Measurements from ENCODE around the gene DHPS.

Gene DHPS

GRCh38 chr19:12675399-12675798 is 6.3 kb downstream of the DHPS start:
- H3K4me3 ChIP-seq (ENCODE audit: low read depth, low read length): no peak overlapping the region
- H3K9me3 ChIP-seq (ENCODE audit: control insufficient read depth, insufficient read depth, low read depth, low read length): no peaks in the 10 kb centered on the region
- H3K36me3 ChIP-seq (ENCODE audit: control insufficient read depth, insufficient read depth, low read length): peaks cover 69% of the 10 kb centered on the region
- H3K27me3 ChIP-seq (ENCODE audit: control insufficient read depth, insufficient read depth, low read length): no peaks in the 10 kb centered on the region
- H3K9ac ChIP-seq (ENCODE audit: low read length): no peak overlapping the region
- no peak overlapping the region for H3K27ac ChIP-seq (ENCODE audit: low read depth, low read length)
- 0 out of 2 replicates have a peak, but pooled peaks cover 3% of the 10 kb centered on the region for H3K4me1 ChIP-seq (ENCODE audit: control insufficient read depth, insufficient read depth, low read length)

GRCh38 chr19:12672744-12673143 is 8.9 kb downstream of the DHPS start:
- no peak overlapping the region for H3K9ac ChIP-seq (ENCODE audit: low read length)
- H3K9me3 ChIP-seq (ENCODE audit: control insufficient read depth, insufficient read depth, low read depth, low read length): no peaks in the 10 kb centered on the region
- H3K27ac ChIP-seq (ENCODE audit: low read depth, low read length): no peak overlapping the region
- H3K27me3 ChIP-seq (ENCODE audit: control insufficient read depth, insufficient read depth, low read length): no peaks in the 10 kb centered on the region
- H3K36me3 ChIP-seq (ENCODE audit: control insufficient read depth, insufficient read depth, low read length): peaks cover 45% of the 10 kb centered on the region
- 0 out of 2 replicates have a peak, but pooled peaks cover 6% of the 10 kb centered on the region for H3K4me1 ChIP-seq (ENCODE audit: control insufficient read depth, insufficient read depth, low read length)
- no peak overlapping the region for H3K4me3 ChIP-seq (ENCODE audit: low read depth, low read length)

- no peaks in the 10 kb centered on the region for H3K27me3 ChIP-seq (ENCODE audit: control insufficient read depth, insufficient read depth, low read length)
- H3K9ac ChIP-seq (ENCODE audit: low read length): peak overlapping the region; percentile 86
- peak overlapping the region; percentile 85 for H3K4me3 ChIP-seq (ENCODE audit: low read depth, low read length)
- H3K9me3 ChIP-seq (ENCODE audit: control insufficient read depth, insufficient read depth, low read depth, low read length): no peaks in the 10 kb centered on the region
- peaks cover 23% of the 10 kb centered on the region for H3K36me3 ChIP-seq (ENCODE audit: control insufficient read depth, insufficient read depth, low read length)
- peak overlapping the region; percentile 89; the same call in 1 of the 2 replicates for H3K27ac ChIP-seq (ENCODE audit: low read depth, low read length)
- H3K4me1 ChIP-seq (ENCODE audit: control insufficient read depth, insufficient read depth, low read length): peaks cover 10% of the 10 kb centered on the region; the same call in 1 of the 2 replicates
Measured at GRCh38 chr19:12670159-12670928, 11.3 kb downstream of the DHPS start.

GRCh38 chr19:12669270-12670158 is 12.2 kb downstream of the DHPS start:
- no peaks in the 10 kb centered on the region for H3K9me3 ChIP-seq (ENCODE audit: control insufficient read depth, insufficient read depth, low read depth, low read length)

GRCh38 chr19:12668932-12669269 is 12.8 kb downstream of the DHPS start:
- H3K9ac ChIP-seq (ENCODE audit: low read length): peak overlapping the region; percentile 86
- no peaks in the 10 kb centered on the region for H3K27me3 ChIP-seq (ENCODE audit: control insufficient read depth, insufficient read depth, low read length)
- H3K9me3 ChIP-seq (ENCODE audit: control insufficient read depth, insufficient read depth, low read depth, low read length): no peaks in the 10 kb centered on the region
- peaks cover 15% of the 10 kb centered on the region for H3K4me1 ChIP-seq (ENCODE audit: control insufficient read depth, insufficient read depth, low read length)
- H3K36me3 ChIP-seq (ENCODE audit: control insufficient read depth, insufficient read depth, low read length): peaks cover 16% of the 10 kb centered on the region
- H3K4me3 ChIP-seq (ENCODE audit: low read depth, low read length): peak overlapping the region; percentile 85
- H3K27ac ChIP-seq (ENCODE audit: low read depth, low read length): peak overlapping the region; percentile 89; the same call in 1 of the 2 replicates

More at GRCh38 chr19:12669270-12670158, 12.2 kb downstream of the DHPS start:
- H3K27ac ChIP-seq (ENCODE audit: low read depth, low read length): peak overlapping the region; percentile 89
- H3K4me3 ChIP-seq (ENCODE audit: low read depth, low read length): peak overlapping the region; percentile 85
- no peaks in the 10 kb centered on the region for H3K27me3 ChIP-seq (ENCODE audit: control insufficient read depth, insufficient read depth, low read length)
- H3K4me1 ChIP-seq (ENCODE audit: control insufficient read depth, insufficient read depth, low read length): peaks cover 12% of the 10 kb centered on the region; the same call in 1 of the 2 replicates
- peak overlapping the region; percentile 86 for H3K9ac ChIP-seq (ENCODE audit: low read length)
- peaks cover 22% of the 10 kb centered on the region for H3K36me3 ChIP-seq (ENCODE audit: control insufficient read depth, insufficient read depth, low read length)

- Histone ChIP-seq H3K27ac (ENCODE audit: low read depth, low read length) (no peak overlapping the region), H3K36me3 (ENCODE audit: control insufficient read depth, insufficient read depth, low read length) (peaks cover 19% of the 10 kb centered on the region)
Measured at GRCh38 chr19:12668346-12668745, 13.3 kb downstream of the DHPS start.

GRCh38 chr19:12667731-12668302 is 13.9 kb downstream of the DHPS start:
- H3K4me3 ChIP-seq (ENCODE audit: low read depth, low read length): peak overlapping the region; percentile 85
- H3K9ac ChIP-seq (ENCODE audit: low read length): no peak overlapping the region
- no peak overlapping the region for H3K27ac ChIP-seq (ENCODE audit: low read depth, low read length)
- H3K27me3 ChIP-seq (ENCODE audit: control insufficient read depth, insufficient read depth, low read length): no peaks in the 10 kb centered on the region
- H3K4me1 ChIP-seq (ENCODE audit: control insufficient read depth, insufficient read depth, low read length): peaks cover 15% of the 10 kb centered on the region
- peaks cover 20% of the 10 kb centered on the region for H3K36me3 ChIP-seq (ENCODE audit: control insufficient read depth, insufficient read depth, low read length)
- H3K9me3 ChIP-seq (ENCODE audit: control insufficient read depth, insufficient read depth, low read depth, low read length): no peaks in the 10 kb centered on the region

More at GRCh38 chr19:12668346-12668745, 13.3 kb downstream of the DHPS start:
- Histone ChIP-seq H3K27me3 (ENCODE audit: control insufficient read depth, insufficient read depth, low read length) (no peaks in the 10 kb centered on the region), H3K4me3 (ENCODE audit: low read depth, low read length) (peak overlapping the region; percentile 85), H3K4me1 (ENCODE audit: control insufficient read depth, insufficient read depth, low read length) (peaks cover 15% of the 10 kb centered on the region), H3K9ac (ENCODE audit: low read length) (peak overlapping the region; percentile 86), H3K9me3 (ENCODE audit: control insufficient read depth, insufficient read depth, low read depth, low read length) (no peaks in the 10 kb centered on the region)

- Histone ChIP-seq H3K9me3 (ENCODE audit: control insufficient read depth, insufficient read depth, low read depth, low read length) (no peaks in the 10 kb centered on the region), H3K27ac (ENCODE audit: low read depth, low read length) (peak within 1 kb of the TSS; percentile 19; the same call in 1 of the 2 replicates)
Measured at GRCh38 chr19:12666265-12667048, 15.2 kb downstream of the DHPS start, which contains the start of the genes MAN2B1 and WDR83. TSS of gene MAN2B1 (minus strand) at chr19:12666742. CDS start at chr19:12666701, 41 bp downstream. TSS of gene WDR83 (plus strand) at chr19:12666807. CDS start at chr19:12669791, 2,984 bp downstream.

GRCh38 chr19:12665671-12666264 is 15.9 kb downstream of the DHPS start:
- Histone ChIP-seq H3K9ac (ENCODE audit: low read length) (peak overlapping the region; percentile 82), H3K4me1 (ENCODE audit: control insufficient read depth, insufficient read depth, low read length) (peaks cover 15% of the 10 kb centered on the region), H3K9me3 (ENCODE audit: control insufficient read depth, insufficient read depth, low read depth, low read length) (no peaks in the 10 kb centered on the region), H3K27ac (ENCODE audit: low read depth, low read length) (no peak overlapping the region), H3K27me3 (ENCODE audit: control insufficient read depth, insufficient read depth, low read length) (no peaks in the 10 kb centered on the region), H3K36me3 (ENCODE audit: control insufficient read depth, insufficient read depth, low read length) (peaks cover 29% of the 10 kb centered on the region), H3K4me3 (ENCODE audit: low read depth, low read length) (peak overlapping the region; percentile 83)

More at GRCh38 chr19:12666265-12667048, 15.2 kb downstream of the DHPS start, which contains the start of the genes MAN2B1 and WDR83:
- Histone ChIP-seq H3K9ac (ENCODE audit: low read length) (peak within 1 kb of the TSS; percentile 82), H3K27me3 (ENCODE audit: control insufficient read depth, insufficient read depth, low read length) (no peaks in the 10 kb centered on the region), H3K4me3 (ENCODE audit: low read depth, low read length) (peak within 1 kb of the TSS; percentile 83), H3K36me3 (ENCODE audit: control insufficient read depth, insufficient read depth, low read length) (peaks cover 22% of the 10 kb centered on the region), H3K4me1 (ENCODE audit: control insufficient read depth, insufficient read depth, low read length) (peaks cover 15% of the 10 kb centered on the region)

- no peak overlapping the region for H3K9ac ChIP-seq (ENCODE audit: low read length)
- H3K27ac ChIP-seq (ENCODE audit: low read depth, low read length): no peak overlapping the region
Measured at GRCh38 chr19:12665281-12665573, 16.5 kb downstream of the DHPS start.

More at GRCh38 chr19:12665281-12665573, 16.5 kb downstream of the DHPS start:
- Histone ChIP-seq H3K36me3 (ENCODE audit: control insufficient read depth, insufficient read depth, low read length) (peaks cover 34% of the 10 kb centered on the region), H3K9me3 (ENCODE audit: control insufficient read depth, insufficient read depth, low read depth, low read length) (no peaks in the 10 kb centered on the region), H3K27me3 (ENCODE audit: control insufficient read depth, insufficient read depth, low read length) (no peaks in the 10 kb centered on the region), H3K4me1 (ENCODE audit: control insufficient read depth, insufficient read depth, low read length) (peaks cover 10% of the 10 kb centered on the region), H3K4me3 (ENCODE audit: low read depth, low read length) (no peak overlapping the region)

All from HUES6 (cell line).